Osteocyte (in vitro differentiated cells): Measurements from ENCODE around the gene OXNAD1. TPM values are rescaled to one million over a fixed set of nuclear protein-coding genes. Genes with fewer than 3 reads are reported as not detected.

ENCODE experiments used
- DNase-seq: peaks from one replicate; pipeline ENCODE4 v3.0.0; 2021; ENCODE audit warnings: mixed read lengths; ENCODE audit not compliant: unreplicated experiment; ENCODE audit errors: extremely low spot score
- H3K27ac Mint-ChIP-seq: one replicate; pipeline ENCODE4 v1.8.0; 2021; ENCODE audit warnings: mild to moderate bottlenecking, mixed read lengths; ENCODE audit not compliant: unreplicated experiment
- H3K27me3 Mint-ChIP-seq: one replicate; pipeline ENCODE4 v1.8.0; 2021; ENCODE audit warnings: mixed read lengths; ENCODE audit not compliant: unreplicated experiment
- H3K36me3 Mint-ChIP-seq: one replicate; pipeline ENCODE4 v1.8.0; 2021; ENCODE audit warnings: mixed read lengths; ENCODE audit not compliant: unreplicated experiment
- H3K4me1 Mint-ChIP-seq: one replicate; pipeline ENCODE4 v1.8.0; 2021; ENCODE audit warnings: mixed read lengths; ENCODE audit not compliant: unreplicated experiment
- H3K4me3 Mint-ChIP-seq: one replicate; pipeline ENCODE4 v1.8.0; 2021; ENCODE audit warnings: mild to moderate bottlenecking, moderate library complexity, mixed read lengths; ENCODE audit not compliant: unreplicated experiment
- H3K9me3 Mint-ChIP-seq: one replicate; pipeline ENCODE4 v1.8.0; 2021; ENCODE audit warnings: mixed read lengths; ENCODE audit not compliant: unreplicated experiment
- long read RNA-seq: library from polyadenylated mRNA; unstranded; transcript quantifications from one replicate; pipeline ENCODE4 v2.0.0, GENCODE V29; 2021
- total RNA-seq: library from RNA; stranded (reverse); gene quantifications from 2 replicates; pipeline ENCODE4 v1.2.1, GENCODE V29; 2021
- TF ChIP-seq, protein P1 (sequence below): fragments of 200-600 bp; sonication (generic); IDR thresholded peaks from 2 replicates; pipeline ENCODE4 v1.5.0; 2021; ENCODE audit warnings: antibody characterized with exemption, mild to moderate bottlenecking, moderate library complexity

OXNAD1 gene, protein sequence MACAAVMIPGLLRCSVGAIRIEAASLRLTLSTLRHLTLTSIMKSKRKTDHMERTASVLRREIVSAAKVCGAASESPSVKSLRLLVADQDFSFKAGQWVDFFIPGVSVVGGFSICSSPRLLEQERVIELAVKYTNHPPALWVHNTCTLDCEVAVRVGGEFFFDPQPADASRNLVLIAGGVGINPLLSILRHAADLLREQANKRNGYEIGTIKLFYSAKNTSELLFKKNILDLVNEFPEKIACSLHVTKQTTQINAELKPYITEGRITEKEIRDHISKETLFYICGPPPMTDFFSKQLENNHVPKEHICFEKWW
- total RNA-seq: 10.4 and 10.8 TPM in 2 replicates
- long read RNA-seq, transcript OXNAD1-201 (9 exons, 3,929 nt): major isoform, 32 of 52 reads
- long read RNA-seq, partial matches to known transcripts: 2 of 52 reads
- long read RNA-seq, other reads (novel, unspliced or antisense): 14 of 52 reads

DNA sequence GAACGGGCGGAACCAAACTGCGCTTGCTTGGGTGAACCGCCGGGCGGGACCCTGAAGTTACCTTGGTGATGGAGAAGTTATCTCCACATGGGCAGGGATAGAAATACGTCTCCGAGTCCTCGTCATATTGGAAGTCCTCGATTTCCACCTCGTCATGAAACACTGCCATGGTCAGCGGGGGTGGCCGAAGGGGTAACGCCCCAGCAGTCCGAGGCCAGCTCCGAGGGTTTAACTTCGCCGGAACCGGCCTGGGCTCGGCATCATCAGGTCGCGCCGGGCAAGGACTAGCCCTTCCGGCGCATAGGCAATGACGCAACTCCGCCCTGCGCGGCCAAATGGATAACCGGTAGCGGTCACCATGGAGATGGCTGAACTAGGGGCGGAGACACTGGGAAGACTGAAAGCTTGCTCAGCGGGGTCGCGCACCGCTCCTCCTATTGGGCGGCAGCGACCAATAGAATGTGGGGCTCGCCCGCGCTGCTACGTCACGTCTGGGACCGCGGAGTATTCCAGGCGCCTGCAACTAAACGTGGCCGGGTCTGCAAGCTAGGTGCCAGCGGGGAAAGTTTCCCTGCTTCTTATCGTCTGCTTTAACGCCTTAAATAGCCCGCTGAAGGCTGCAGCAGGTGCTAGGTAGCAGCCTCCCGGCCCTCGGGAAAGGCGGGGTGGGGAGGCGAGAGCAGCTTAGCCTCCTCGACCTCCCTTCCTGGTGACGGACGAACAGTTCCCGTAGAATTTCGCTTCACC is at the start of gene OXNAD1, which contains the start of gene DPH3:
Gene OXNAD1, plus strand, starts transcription at position 505 of the 747 bp plus-strand sequence. CDS start 5,741 bp downstream, outside the sequence.
Gene DPH3, minus strand, starts transcription at position 236 of the 747 bp plus-strand sequence. Its CDS starts 67 bp downstream, at position 169.
- H3K36me3 Mint-ChIP-seq: peaks cover 3% of the 10 kb centered on the region
- peak within 1 kb of the TSS; percentile 98 for H3K4me3 Mint-ChIP-seq
- H3K27me3 Mint-ChIP-seq: no peaks in the 10 kb centered on the region
- peak within 1 kb of the TSS; percentile 98 for H3K27ac Mint-ChIP-seq
- no peaks in the 10 kb centered on the region for H3K9me3 Mint-ChIP-seq
- H3K4me1 Mint-ChIP-seq: peaks cover 24% of the 10 kb centered on the region
- TF ChIP-seq, protein P1, sequence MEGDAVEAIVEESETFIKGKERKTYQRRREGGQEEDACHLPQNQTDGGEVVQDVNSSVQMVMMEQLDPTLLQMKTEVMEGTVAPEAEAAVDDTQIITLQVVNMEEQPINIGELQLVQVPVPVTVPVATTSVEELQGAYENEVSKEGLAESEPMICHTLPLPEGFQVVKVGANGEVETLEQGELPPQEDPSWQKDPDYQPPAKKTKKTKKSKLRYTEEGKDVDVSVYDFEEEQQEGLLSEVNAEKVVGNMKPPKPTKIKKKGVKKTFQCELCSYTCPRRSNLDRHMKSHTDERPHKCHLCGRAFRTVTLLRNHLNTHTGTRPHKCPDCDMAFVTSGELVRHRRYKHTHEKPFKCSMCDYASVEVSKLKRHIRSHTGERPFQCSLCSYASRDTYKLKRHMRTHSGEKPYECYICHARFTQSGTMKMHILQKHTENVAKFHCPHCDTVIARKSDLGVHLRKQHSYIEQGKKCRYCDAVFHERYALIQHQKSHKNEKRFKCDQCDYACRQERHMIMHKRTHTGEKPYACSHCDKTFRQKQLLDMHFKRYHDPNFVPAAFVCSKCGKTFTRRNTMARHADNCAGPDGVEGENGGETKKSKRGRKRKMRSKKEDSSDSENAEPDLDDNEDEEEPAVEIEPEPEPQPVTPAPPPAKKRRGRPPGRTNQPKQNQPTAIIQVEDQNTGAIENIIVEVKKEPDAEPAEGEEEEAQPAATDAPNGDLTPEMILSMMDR: no peak
- DNase-seq: peak; percentile 100

DNA sequence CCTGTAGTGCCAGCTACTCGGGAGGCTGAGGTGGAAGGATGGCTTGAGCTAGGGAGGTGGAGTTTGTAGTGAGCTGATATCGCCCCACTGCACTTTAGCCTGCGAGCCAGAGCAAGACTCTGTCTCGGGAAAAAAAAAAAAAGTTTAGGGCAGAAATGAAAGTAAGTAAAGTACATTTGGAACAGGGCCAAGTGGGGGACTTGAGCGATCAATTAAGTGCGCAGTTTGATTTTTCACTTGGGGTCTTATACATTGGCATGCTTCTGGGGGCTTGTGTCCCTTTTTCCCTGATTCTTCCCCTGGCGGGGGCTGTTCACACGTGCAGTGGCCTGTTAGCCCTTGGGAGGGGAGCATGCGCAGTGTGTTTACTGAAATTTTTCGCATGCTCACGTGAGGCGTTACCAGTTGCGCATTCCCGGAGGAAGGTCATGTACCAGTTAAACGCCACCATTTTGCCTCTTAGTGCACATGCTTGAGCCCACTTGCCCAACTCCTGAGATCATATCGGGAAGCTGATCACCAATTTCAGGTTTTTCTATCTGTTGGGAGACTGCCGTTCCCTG is 48.6 kb upstream of the OXNAD1 start:
- Mint-ChIP-seq H3K9me3 (no peaks in the 10 kb centered on the region), H3K4me3 (no peak overlapping the region), H3K36me3 (no peaks in the 10 kb centered on the region), H3K4me1 (no peaks in the 10 kb centered on the region), H3K27ac (no peak overlapping the region), H3K27me3 (peaks cover 20% of the 10 kb centered on the region)
- no peak for DNase-seq
- TF ChIP-seq, protein P1: no peak

DNA sequence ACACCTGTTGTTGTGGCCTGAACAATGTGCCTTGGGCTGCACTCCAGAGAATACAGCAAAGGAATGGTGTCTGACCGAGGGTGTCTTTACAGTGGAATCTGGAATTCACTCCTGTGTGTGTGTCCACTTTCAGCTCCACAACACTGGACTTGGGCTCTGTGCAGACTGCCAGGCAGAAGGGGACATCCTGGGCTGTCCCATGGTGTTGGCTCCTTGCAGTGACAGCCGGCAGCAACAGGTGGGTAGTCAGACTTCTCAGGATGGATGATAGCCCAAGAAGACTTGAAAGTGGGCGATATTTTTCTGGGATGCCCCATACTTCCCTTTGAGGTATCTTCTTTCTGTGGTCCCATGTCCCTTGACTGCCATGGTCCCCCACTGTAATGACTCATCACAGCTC is 45.2 kb upstream of the OXNAD1 start:
- Mint-ChIP-seq H3K27me3 (peaks cover 14% of the 10 kb centered on the region), H3K9me3 (peaks cover 5% of the 10 kb centered on the region), H3K4me1 (no peaks in the 10 kb centered on the region), H3K4me3 (no peak overlapping the region), H3K27ac (no peak overlapping the region), H3K36me3 (no peaks in the 10 kb centered on the region)
- TF ChIP-seq, protein P1: no peak
- DNase-seq: no peak

DNA sequence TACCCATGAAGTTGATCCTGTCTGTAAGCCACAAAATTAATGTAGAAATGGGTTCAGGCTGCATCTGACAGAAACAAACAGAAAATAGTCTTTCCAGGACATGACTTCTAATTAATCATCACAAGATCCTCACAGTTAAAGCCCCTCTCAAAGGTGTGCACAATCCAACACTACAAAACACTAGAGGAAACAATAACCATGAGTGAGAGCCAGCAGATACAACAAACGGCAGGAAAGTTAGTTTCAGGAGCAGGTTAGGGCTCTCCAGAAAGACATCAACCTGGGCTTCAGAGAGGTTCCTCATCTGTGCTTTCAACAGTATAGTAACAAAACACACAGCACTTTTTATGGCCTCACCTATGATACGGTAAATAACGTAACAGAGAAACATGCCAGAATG is 43.0 kb upstream of the OXNAD1 start:
- H3K4me1 Mint-ChIP-seq: no peaks in the 10 kb centered on the region
- no peak for DNase-seq
- no peak overlapping the region for H3K27ac Mint-ChIP-seq
- TF ChIP-seq, protein P1: no peak
- H3K27me3 Mint-ChIP-seq: peaks cover 14% of the 10 kb centered on the region
- H3K9me3 Mint-ChIP-seq: peaks cover 5% of the 10 kb centered on the region
- no peaks in the 10 kb centered on the region for H3K36me3 Mint-ChIP-seq
- H3K4me3 Mint-ChIP-seq: no peak overlapping the region
